HEK293T (cell line): ENCODE measurements around the gene GRIFIN.

Experiments used
- ARNT ChIP-seq: fragments of 450-650 bp; IDR thresholded peaks from 2 replicates; pipeline ENCODE4 v1.6.1; 2017; ENCODE audit warnings: mild to moderate bottlenecking
- BHLHE40 ChIP-seq: fragments of 450-650 bp; IDR thresholded peaks from 2 replicates; pipeline ENCODE4 v1.6.1; 2016; ENCODE audit warnings: mild to moderate bottlenecking, moderate library complexity, borderline replicate concordance
- CTBP1 ChIP-seq: fragments of 450-650 bp; IDR thresholded peaks from 2 replicates; pipeline ENCODE4 v1.6.1; 2016; ENCODE audit warnings: borderline replicate concordance
- FOXA1 ChIP-seq: fragments of 450-650 bp; IDR thresholded peaks from 2 replicates; pipeline ENCODE4 v1.6.1; 2016; ENCODE audit warnings: mild to moderate bottlenecking
- FOXK2 ChIP-seq: fragments of 450-650 bp; IDR thresholded peaks from 2 replicates; pipeline ENCODE4 v1.6.1; 2016; ENCODE audit warnings: mild to moderate bottlenecking
- FOXM1 ChIP-seq: fragments of 450-650 bp; IDR thresholded peaks from 2 replicates; pipeline ENCODE4 v1.6.1; 2017; ENCODE audit warnings: mild to moderate bottlenecking, borderline replicate concordance
- HDGF ChIP-seq: fragments of 450-650 bp; IDR thresholded peaks from 2 replicates; pipeline ENCODE4 v1.6.1; 2017; ENCODE audit warnings: antibody characterized with exemption, borderline replicate concordance
- NFRKB ChIP-seq: fragments of 450-650 bp; IDR thresholded peaks from 2 replicates; pipeline ENCODE4 v1.6.1; 2016; ENCODE audit warnings: mild to moderate bottlenecking, moderate library complexity
- SP1 ChIP-seq: fragments of 450-650 bp; IDR thresholded peaks from 2 replicates; pipeline ENCODE4 v1.6.1; 2017
- SUZ12 ChIP-seq: fragments of 450-650 bp; IDR thresholded peaks from 2 replicates; pipeline ENCODE4 v1.6.1; 2016; ENCODE audit warnings: mild to moderate bottlenecking
- TARDBP ChIP-seq: fragments of 450-650 bp; IDR thresholded peaks from 2 replicates; pipeline ENCODE4 v1.6.1; 2016
- ZNF384 ChIP-seq: fragments of 450-650 bp; IDR thresholded peaks from 2 replicates; pipeline ENCODE4 v1.6.1; 2016

- TF ChIP-seq FOXM1 (no peak), ZNF384 (no peak), SP1 (no peak), BHLHE40 (no peak), TARDBP (no peak), CTBP1 (no peak), SUZ12 (no peak), ARNT (no peak), FOXA1 (no peak), FOXK2 (no peak), HDGF (no peak), NFRKB (no peak)
These were observed 23.0 kb upstream of the GRIFIN start for GRCh38 chr7:2499181-2499580.
